HL-60 (cell line): Measurements from ENCODE around the gene ANKRD28.

ENCODE experiments used
- CTCF ChIP-seq: IDR thresholded peaks from one replicate; pipeline ENCODE4 v1.5.1; 2011; ENCODE audit warnings: low read length, control low read depth, inconsistent platforms; ENCODE audit not compliant: insufficient read depth
- GABPA ChIP-seq: IDR thresholded peaks from 2 replicates; pipeline ENCODE4 v1.6.1; 2012; ENCODE audit warnings: low read depth
- POLR2AphosphoS5 ChIP-seq: IDR thresholded peaks from 2 replicates; pipeline ENCODE4 v1.6.1; 2012; ENCODE audit warnings: low read depth
- REST ChIP-seq: IDR thresholded peaks from 2 replicates; pipeline ENCODE4 v1.6.1; 2012; ENCODE audit warnings: low read depth; ENCODE audit not compliant: insufficient replicate concordance

GRCh38 chr3:15654127-15654526 is 143.7 kb downstream of the ANKRD28 start:
- no peak for TF ChIP-seq CTCF
- TF ChIP-seq GABPA, result no peak
- TF ChIP-seq REST, result no peak
- no peak for TF ChIP-seq POLR2AphosphoS5
